ENCODE data around the gene TEX48.

Gene TEX48

DNA sequence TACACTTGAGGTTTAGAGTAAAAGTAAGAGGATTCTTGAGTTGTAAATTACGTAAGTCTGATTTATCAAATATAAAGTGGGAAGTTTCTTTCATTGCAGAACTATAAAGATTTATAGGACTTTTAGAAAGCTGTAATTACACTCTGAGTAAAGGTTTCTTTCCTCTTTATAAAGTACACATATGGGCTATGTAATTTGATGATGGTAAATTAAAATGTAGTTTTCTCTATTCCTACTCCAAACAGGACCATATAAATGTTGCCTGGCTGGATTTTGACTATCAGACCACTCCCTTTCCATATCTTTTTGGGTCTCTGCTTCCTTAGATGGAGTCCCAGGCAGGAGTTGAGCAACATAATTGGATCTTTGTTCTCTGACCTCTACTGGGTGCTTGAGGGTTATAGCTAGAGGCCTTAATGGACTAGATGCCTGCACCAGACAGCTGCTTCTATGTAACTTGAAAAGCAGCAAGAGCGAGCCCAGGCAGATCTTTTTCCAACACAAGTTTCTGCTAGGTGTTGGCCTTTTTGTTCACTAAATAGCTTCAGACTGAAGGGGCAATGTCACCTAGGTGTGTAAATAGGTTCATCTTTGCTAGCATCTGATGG, 11.4 kb upstream of the TEX48 start:
- no peak for DNase-seq

- DNase-seq = no peak
These were observed 9.9 kb upstream of the TEX48 start for GRCh38 chr9:114691956-114692295.

- no peak for DNase-seq
These were observed 9.3 kb upstream of the TEX48 start for GRCh38 chr9:114691046-114691955.

- no peak for DNase-seq
These were observed 8.3 kb upstream of the TEX48 start for GRCh38 chr9:114690308-114690707.

- DNase-seq = no peak
These were observed 7.8 kb upstream of the TEX48 start for GRCh38 chr9:114689813-114690212.

GRCh38 chr9:114688909-114689610, 7.1 kb upstream of the TEX48 start:
- no peak for DNase-seq

DNA sequence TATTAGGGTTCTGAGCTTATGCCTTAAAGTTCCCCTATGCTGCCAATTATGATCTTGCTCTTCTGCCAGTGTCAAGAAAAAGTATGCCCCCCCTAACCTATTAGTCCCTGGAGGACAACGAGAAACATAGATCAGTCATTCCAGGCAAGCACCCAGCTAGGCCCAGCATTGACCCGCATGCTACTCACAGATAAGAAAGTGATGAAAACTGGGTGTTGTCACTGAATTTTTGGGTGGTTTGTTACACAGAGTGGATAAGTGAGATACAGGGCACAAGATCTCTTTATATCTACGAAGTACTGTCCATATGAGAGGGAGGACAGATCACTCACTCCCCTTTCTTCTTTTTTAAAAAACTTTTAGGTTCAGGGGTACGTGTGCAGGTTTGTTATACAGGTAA, 6.4 kb upstream of the TEX48 start:
- DNase-seq = no peak

- no peak for DNase-seq
These were observed 5.0 kb upstream of the TEX48 start for GRCh38 chr9:114687034-114687433.

- DNase-seq = no peak
These were observed 4.0 kb upstream of the TEX48 start for GRCh38 chr9:114685951-114686350.

GRCh38 chr9:114684036-114684435, 2.0 kb upstream of the TEX48 start:
- no peak for DNase-seq

- no peak for DNase-seq
These were observed 854 bp upstream of the TEX48 start for GRCh38 chr9:114682846-114683245.

- no peak for DNase-seq
These were observed 1.6 kb downstream of the TEX48 start for GRCh38 chr9:114680259-114681001.

DNA sequence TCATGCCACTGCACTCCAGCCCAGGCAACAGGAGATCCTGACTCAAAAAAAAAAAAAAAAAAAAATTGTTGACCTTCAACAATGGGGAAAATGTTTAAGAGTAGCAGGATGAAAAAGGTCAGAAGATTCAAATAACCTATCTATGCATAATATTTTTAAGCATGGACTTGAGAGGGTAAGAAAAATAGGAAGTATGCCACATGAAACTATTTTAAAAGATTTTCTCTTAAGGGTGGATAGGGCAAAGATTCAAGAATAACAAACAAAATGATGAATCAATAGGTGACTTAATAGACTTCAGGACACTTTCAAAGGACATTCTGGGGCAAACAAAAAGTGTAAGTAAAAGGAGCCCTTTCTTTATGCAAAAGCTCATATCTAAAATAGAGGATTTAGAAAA, 3.2 kb downstream of the TEX48 start:
- no peak for DNase-seq

DNA sequence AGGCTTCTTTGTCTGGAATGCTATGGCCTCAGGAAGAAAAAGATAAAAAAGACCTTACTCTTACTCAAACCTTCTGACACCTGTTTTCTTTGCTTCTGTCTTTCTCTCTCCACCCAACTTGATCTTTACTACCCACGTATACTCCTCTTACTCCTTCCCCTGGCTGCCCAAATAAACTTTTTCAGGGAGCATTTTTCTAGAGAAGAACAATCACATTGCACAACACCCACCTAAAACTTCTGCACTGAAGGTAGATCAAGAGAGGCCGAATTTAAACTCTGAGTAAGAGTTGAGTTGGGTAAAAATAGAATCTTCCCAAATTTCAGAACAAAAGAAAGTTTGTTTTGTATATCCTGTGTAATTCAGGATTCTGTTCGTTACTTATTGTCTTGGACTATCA, 3.9 kb downstream of the TEX48 start:
- no peak for DNase-seq

- no peak for DNase-seq
These were observed 4.6 kb downstream of the TEX48 start for GRCh38 chr9:114677418-114677817.

DNA sequence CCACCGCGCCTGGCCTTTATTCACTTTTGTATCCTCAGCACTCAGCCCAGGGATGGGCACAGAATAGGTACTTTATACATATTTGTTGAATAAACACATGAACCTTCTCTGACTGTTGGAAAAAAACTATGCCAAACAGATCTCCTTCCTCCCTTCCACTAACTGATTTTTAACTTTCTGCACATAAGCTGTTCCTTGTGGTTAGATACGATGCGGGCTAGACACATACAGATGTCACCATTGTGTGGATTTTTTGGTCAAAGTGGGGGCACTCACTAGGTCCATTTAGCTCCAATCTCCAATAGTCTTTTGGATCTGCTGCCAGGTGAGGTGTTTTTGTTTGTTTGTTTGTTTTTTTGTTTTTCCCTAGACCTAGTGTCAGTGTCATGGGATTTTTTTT, 5.1 kb downstream of the TEX48 start:
- DNase-seq = no peak

DNA sequence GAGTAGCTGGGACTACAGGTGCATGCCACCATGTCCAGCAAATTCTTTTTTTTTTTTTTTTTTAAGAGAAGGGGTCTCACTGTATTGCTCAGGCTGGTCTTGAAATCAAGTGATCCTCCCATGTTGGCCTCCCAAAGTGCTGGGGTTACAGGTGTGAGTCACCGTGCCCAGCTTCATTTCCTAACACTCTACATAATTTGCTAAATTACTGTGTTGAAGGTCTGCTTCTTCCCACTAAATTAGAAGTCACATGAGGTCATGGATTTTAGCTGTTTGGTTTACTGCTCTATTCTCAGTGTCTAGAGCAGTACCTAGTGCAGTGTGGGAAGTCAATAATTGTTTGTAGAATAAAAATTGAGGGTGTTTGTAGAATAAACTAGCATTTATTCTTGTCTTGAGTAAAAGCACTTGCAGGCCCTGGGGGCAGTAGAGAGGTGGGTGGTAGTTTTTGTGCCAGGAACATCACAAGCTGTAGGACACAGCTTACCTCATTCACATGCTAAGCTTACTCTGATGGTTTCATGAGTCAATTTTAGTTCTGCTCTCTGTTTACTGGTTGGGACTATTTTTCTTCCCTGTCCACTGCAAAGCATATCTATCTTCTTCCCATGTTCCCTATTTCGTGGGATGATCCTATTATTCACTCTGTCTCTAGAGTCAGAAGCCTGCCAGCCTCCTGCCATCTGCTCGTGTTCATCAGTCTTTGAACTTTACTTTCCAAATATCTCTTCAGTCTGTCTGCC, 7.0 kb downstream of the TEX48 start:
- DNase-seq = no peak

GRCh38 chr9:114674076-114674797, 7.8 kb downstream of the TEX48 start:
- no peak for DNase-seq

DNA sequence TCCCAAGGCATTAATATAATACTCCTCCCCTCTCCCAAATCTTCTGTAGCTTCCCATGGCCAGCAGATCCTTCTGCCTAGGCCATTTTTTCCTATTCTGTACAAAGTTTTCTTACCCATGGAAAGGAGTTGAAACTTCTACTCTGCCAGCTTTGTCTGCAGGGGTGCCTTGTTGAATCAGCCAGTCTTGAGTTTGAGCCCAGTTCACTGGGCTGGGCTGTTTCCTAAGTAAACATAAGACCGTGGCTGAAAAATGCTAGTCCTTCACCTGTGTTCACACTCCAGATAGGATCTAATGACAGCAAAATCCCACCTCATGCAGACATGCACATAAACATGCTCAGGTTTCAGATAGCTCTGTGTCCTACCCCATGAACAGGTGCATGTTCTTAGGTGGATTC, 10.4 kb downstream of the TEX48 start:
- DNase-seq = no peak

- no peak for DNase-seq
These were observed 12.0 kb downstream of the TEX48 start for GRCh38 chr9:114669961-114670360.

- DNase-seq = no peak
These were observed 13.8 kb downstream of the TEX48 start for GRCh38 chr9:114668146-114668545.

GRCh38 chr9:114666851-114667250, 15.1 kb downstream of the TEX48 start:
- no peak for DNase-seq

Data from DMS 273 treated with DMSO at 0.1 percent for 48 hours (cell line).